ENCODE measurements around the gene PTCD2.
"Not testable (repeated sequence)": the region's sequence is repeated elsewhere in the genome, so short reads cannot be mapped to it uniquely, and the experiment has no call there.

PTCD2 gene

GRCh38 chr5:72386639-72387038 is 66.5 kb downstream of the PTCD2 start:
- DNase-seq, result no peak

DNA sequence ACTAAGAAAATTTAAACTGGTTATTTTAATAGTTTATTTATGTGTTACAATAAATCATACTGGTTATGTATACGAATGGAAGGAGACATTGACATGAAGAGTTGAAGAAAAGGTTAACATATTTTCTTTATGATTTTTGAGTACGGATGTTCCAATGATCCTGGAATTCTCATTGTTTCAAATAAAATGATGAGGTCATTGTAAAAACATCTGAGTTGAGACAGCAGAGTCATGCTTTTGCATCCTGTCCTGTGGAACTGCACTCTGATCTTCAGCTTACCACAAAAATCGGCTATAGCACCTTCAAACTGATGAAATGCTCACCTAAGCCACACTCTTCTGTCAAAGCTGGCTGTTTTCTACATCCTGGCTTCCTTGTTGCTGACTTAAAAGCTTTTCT is 67.8 kb downstream of the PTCD2 start:
- no peak for DNase-seq

GRCh38 chr5:72388646-72389045 is 68.5 kb downstream of the PTCD2 start:
- no peak for DNase-seq

DNA sequence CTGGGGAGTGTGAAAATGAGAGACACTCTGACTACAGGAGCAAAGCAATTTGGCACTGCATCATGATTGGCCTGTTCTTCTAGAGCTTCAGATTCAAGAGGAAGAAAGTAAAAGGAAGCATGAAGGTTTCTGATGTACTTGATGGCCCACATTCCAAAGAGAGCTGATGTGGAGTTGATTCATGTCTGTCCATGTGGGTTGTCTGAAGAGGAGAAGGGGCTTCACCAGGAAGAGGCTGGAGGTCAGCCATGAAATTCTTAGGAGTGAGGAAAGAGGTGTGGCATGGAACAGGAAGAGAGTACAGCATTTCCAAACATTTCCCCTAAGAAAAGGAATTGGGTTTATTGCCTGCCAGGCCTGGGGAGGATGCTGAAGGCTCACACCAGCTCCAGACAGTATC is 70.7 kb downstream of the PTCD2 start:
- DNase-seq, result no peak

- DNase-seq, result no peak
Observed at GRCh38 chr5:72392326-72392733, 72.2 kb downstream of the PTCD2 start.

DNA sequence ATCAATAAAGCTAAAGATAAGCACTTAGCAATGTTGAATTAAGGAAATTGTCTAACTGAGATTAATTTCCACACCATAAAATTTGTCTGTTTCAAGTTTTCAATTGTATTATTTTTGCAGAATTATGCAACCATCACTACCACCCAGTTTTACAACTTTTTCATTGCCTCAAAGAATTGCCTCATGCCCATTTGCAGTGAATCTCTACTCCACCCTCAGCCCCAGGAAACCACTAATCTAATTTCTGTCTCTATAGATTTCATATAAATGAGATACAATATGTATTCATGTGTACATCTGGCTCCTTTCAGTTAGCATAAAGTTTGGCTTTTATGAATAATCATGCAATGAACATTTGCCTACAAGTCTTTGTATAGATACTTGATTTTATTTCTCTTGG is 72.9 kb downstream of the PTCD2 start:
- no peak for DNase-seq

GRCh38 chr5:72394688-72395087 is 74.5 kb downstream of the PTCD2 start:
- no peak for DNase-seq

DNA sequence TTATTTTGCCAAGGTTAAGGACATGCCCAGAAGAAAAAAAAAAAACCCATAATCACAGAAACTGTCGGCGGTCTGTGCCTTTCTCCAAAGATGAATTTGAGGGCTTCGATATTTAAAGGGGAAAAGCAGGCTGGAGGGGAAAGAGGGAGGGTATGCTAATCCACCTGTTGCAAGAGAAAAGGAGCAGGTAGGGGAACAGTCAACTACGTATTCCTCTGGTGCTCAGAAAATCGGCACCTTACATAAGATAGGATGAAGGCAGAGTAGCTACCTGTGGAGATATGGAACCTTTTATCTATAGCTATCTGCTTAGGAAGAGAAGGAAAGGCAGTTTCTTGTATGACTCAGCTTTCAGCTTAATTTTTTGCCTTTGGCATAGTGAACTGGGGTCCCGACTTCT is 77.7 kb downstream of the PTCD2 start:
- DNase-seq, result no peak

DNA sequence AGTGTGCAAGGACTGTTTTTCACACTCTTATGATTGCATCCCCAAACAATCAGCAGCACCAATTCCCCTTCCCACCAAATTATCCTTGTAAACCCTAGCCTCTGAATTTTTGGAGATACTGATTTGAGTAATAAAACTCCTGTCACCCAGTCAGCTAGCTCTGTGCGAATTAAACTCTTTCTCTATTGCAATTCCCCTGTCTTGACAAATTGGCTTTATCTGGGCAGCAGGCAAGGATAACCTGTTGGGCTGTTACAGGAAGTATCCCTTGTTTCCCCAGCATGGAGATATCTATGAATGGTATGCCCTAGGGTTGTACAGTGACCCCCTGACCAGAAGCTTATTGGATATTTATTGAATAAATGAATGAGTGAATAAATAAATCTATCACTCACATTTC is 80.8 kb downstream of the PTCD2 start:
- DNase-seq, result no peak

GRCh38 chr5:72402381-72402890 is 82.3 kb downstream of the PTCD2 start:
- DNase-seq, result no peak

DNA sequence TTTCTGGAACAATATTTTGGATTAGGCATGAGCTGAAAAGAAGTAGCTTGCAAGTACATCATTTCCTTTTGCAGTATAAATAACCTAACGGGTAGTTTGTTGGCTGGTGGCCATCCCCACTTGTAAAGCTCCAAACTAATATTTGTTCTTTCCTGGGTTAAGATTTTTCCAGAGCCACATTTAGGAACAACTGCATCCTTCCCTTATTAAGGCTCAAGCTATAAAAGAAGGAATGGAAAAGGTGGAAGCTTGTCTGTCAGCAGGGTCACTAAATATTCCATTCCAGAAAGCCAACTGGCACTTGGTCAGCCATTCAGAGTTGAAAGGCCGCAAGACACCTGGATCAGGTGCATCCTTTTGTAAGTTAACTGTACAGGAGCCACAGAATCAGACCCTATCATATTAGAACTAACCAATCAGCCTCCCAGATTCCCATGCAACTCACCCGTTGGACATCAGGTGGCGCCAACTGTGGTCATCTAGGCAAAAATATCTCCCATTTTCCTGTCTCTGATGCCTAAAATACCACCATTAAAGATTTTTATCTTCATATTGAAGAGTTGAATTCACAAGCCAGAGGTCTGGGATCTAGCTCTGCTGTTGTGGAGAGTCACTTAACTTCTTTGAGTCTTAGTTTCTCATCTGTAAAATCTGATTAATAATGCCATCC is 82.9 kb downstream of the PTCD2 start:
- no peak for DNase-seq

DNA sequence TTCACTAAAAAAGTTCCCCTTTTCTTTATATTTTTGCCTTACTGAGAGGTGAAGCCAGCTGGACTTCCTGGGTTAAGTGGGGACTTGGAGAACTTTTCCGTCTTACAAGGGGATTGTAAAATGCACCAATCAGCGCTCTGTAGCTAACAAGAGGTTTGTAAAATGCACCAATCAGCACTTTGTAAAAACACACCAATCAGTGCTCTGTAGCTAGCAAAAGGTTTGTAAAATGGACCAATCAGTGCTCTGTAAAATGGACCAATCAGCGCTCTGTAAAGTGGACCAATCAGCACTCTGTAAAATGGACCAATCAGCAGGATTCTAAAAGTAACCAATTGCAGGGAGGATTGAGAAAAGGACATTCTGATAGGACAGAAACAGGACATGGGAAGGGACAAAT is 84.6 kb downstream of the PTCD2 start:
- DNase-seq, result not testable (repeated sequence)

DNA sequence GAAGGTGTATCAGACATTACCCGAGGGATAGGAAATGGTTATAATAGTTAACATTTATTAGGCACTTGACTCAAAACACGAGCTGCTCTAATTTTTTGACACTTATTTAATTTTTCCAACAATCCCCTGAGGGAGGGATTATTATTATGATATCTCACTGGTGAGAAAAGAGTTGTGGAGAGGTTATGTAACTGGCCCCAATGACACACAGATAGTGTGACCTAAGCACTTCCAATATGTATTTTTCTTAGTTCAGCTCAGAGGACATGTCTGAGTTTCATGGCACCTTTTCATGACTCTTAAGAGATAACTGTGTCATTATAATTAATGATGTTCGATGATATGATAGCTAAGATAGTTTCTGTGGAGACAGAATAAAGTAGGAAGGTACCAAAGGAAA is 86.9 kb downstream of the PTCD2 start:
- no peak for DNase-seq

DNA sequence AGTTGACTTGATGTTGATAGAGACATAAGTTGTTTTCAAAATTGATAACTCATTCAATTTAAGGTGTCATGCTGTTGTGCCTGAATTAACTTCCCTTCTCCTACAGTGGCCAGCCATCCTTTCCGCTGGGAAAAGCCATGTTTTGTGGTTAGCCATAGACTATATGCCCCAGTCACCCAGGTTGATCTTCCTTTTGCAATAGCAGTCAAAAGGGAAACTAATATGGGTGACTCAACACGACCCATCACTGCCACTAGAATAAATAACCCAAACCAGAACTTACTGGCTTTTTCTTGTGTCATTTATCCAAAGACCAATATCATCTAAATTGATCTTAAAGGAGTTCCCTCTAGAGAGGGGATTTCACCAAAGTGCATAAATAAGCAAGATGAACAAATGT is 87.4 kb downstream of the PTCD2 start:
- DNase-seq, result no peak

GRCh38 chr5:72408127-72408526 is 88.0 kb downstream of the PTCD2 start:
- no peak for DNase-seq

DNA sequence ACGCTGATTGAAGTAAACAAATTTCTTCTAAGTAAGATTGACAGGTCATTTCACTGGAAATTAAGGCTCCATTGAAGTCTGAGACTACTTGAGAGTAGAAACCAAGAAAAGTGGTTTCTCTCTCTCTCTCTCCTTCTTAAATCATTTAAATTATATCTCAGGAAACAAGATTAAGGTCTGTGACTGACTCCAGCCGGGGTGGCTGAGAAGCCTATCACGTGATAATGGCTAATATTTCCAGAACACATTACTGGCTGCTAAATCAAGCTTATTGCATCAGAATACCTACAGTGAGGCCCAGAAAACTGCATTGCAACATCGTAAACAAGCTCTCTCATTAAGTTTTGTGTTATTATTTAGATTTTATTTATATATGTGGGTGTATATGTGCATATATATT is 88.4 kb downstream of the PTCD2 start:
- DNase-seq, result no peak

DNA sequence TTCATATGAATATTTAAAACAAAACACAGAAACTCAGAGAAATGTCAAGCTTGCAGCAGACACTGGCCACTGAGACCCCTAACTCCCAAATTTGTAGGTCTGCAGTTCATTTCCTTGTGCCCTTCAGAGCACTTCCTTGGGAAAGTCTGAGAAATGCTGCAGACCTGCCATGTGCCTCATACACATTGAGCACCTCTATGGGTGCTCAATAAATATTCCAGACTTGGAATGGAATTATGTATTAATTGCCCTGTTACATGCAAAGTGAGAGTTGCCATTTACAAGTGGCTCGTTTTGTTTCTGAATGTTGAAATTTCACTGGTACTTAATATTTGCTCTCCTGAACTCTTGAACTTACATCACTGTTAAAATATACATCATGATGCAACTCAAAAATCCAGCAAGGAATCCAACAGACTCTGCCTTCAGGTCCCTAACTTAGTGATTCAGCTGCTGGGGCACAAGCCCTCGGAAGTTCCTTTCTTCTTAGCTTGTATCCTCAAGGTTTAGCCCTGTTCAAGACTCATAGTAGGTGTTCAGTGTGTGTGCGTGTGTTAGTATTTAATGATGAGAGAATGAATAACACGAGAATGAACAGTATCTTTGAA is 90.6 kb downstream of the PTCD2 start:
- DNase-seq, result no peak

DNA sequence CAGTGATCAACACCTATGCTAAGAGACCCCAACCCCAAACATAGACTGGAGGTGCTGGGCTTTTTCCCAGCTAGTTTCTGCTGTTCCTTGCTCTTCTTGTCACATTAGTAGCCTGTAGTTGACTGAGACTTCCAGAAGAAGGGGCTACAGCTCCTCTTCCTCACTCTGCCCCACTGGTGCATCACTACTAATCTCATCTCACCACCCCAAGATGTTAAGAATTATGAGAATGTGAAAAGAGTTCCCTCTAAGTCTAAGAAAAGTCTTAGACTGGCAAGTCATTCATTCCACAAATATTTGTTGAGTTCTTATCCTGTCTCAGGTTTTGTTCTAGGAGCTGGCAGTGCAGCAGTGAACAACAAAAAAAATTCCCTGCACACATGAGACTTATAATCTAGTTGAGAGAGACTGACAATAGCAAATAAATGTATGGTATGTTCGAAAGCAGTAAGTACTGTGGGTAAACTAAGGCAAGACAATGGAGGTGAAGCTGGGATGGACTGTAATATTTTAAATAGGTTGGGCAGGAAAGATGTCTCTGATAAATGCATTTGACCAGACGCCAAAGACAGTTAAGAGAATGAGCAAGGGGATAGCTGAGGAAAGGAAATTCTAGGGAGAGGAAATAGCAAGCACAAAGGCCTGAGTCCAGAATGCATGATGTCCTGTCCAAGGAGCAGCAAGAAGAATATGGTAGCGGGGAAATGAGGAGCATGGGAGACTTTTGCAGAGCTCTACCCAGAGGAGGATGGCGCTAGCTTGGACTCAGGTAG is 92.3 kb downstream of the PTCD2 start:
- DNase-seq, result no peak

- DNase-seq, result no peak
Observed at GRCh38 chr5:72415616-72416325, 95.6 kb downstream of the PTCD2 start.

- no peak for DNase-seq
Observed at GRCh38 chr5:72417333-72418062, 97.3 kb downstream of the PTCD2 start.
